MM.1S (cell line): Measurements from ENCODE around the gene WHRN.

Experiments
- DNase-seq: peaks from one replicate; pipeline ENCODE4 v3.0.0-alpha.2; 2015
- H2AFZ ChIP-seq: fragments of 300-600 bp; sonication (generic); 2 replicates; pipeline ENCODE4 v1.6.0; 2016; ENCODE audit warnings: antibody characterized with exemption, low read length
- H3F3A ChIP-seq: fragments of 300-600 bp; sonication (generic); 2 replicates; pipeline ENCODE4 v1.6.1; 2016; ENCODE audit warnings: mild to moderate bottlenecking, antibody characterized with exemption, low read length, moderate library complexity, mixed read lengths; ENCODE audit not compliant: insufficient read depth
- H3K27ac ChIP-seq: fragments of 300-600 bp; sonication (generic); 2 replicates; pipeline ENCODE4 v1.5.1; 2016; ENCODE audit warnings: mild to moderate bottlenecking, low read length
- H3K27me3 ChIP-seq: fragments of 300-600 bp; sonication (generic); replicated peaks from 2 replicates; pipeline ENCODE4 v1.6.0; 2016; ENCODE audit warnings: low read length; ENCODE audit not compliant: insufficient read depth
- H3K36me3 ChIP-seq: fragments of 300-600 bp; sonication (generic); replicated peaks from 2 replicates; pipeline ENCODE4 v1.6.1; 2016; ENCODE audit warnings: mild to moderate bottlenecking, low read length, mixed read lengths; ENCODE audit not compliant: insufficient read depth
- H3K4me1 ChIP-seq: fragments of 300-600 bp; sonication (generic); 2 replicates; pipeline ENCODE4 v1.6.1; 2016; ENCODE audit warnings: low read length, mixed read lengths
- H3K4me2 ChIP-seq: fragments of 300-600 bp; sonication (generic); 2 replicates; pipeline ENCODE4 v1.6.0; 2016; ENCODE audit warnings: low read depth, low read length
- H3K4me3 ChIP-seq: fragments of 300-600 bp; sonication (generic); 2 replicates; pipeline ENCODE4 v1.5.1; 2016; ENCODE audit warnings: low read length, mixed read lengths
- H3K79me2 ChIP-seq: fragments of 300-600 bp; sonication (generic); 2 replicates; pipeline ENCODE4 v1.6.1; 2016; ENCODE audit warnings: mixed run types, low read length, mixed read lengths
- H3K9ac ChIP-seq: fragments of 300-600 bp; sonication (generic); 2 replicates; pipeline ENCODE4 v1.6.1; 2016; ENCODE audit warnings: low read length, mixed read lengths
- H3K9me2 ChIP-seq: fragments of 300-600 bp; sonication (generic); replicated peaks from 2 replicates; pipeline ENCODE4 v1.6.1; 2016; ENCODE audit warnings: mild to moderate bottlenecking, low read length, mixed read lengths; ENCODE audit not compliant: insufficient read depth
- H3K9me3 ChIP-seq: fragments of 300-600 bp; sonication (generic); replicated peaks from 2 replicates; pipeline ENCODE4 v1.6.1; 2016; ENCODE audit warnings: mild to moderate bottlenecking, low read length, mixed read lengths; ENCODE audit not compliant: insufficient read depth
- H4K20me1 ChIP-seq: fragments of 300-600 bp; sonication (generic); 2 replicates; pipeline ENCODE4 v1.6.1; 2016; ENCODE audit warnings: mild to moderate bottlenecking, low read length, moderate library complexity, mixed read lengths; ENCODE audit not compliant: insufficient read depth
- CTCF ChIP-seq: fragments of 300-600 bp; sonication (generic); IDR thresholded peaks from 2 replicates; pipeline ENCODE4 v1.5.1; 2016; ENCODE audit warnings: antibody characterized with exemption, low read length, mixed read lengths
- EZH2 ChIP-seq: fragments of 300-600 bp; sonication (generic); optimal IDR thresholded peaks from 2 replicates; pipeline ENCODE3; 2017; ENCODE audit warnings: low read depth, mild to moderate bottlenecking, antibody characterized with exemption, low read length, mixed read lengths
- EZH2phosphoT487 ChIP-seq: fragments of 300-600 bp; sonication (generic); IDR thresholded peaks from 2 replicates; pipeline ENCODE4 v1.6.1; 2018; ENCODE audit warnings: antibody characterized with exemption, low read length

Gene WHRN

GRCh38 chr9:114385397-114386181 lies 119.7 kb downstream of the WHRN start:
- Histone ChIP-seq H4K20me1 (no peaks in the 10 kb centered on the region), H3F3A (peaks cover 37% of the 10 kb centered on the region), H3K4me1 (peaks cover 47% of the 10 kb centered on the region), H3K79me2 (peaks cover 95% of the 10 kb centered on the region), H3K4me2 (peak overlapping the region; percentile 85), H3K36me3 (0 out of 2 replicates have a peak, but pooled peaks cover 3% of the 10 kb centered on the region), H3K4me3 (peak overlapping the region; percentile 88), H3K9me3 (no peaks in the 10 kb centered on the region), H3K27me3 (no peaks in the 10 kb centered on the region), H3K27ac (peak overlapping the region; percentile 96), H3K9me2 (no peaks in the 10 kb centered on the region), H2AFZ (no peak overlapping the region), H3K9ac (peak overlapping the region; percentile 99)
- peak; percentile 98 for DNase-seq
- TF ChIP-seq EZH2phosphoT487 (no peak), EZH2 (no peak), CTCF (no peak)

- Histone ChIP-seq H4K20me1 (no peaks in the 10 kb centered on the region), H3K9me3 (no peaks in the 10 kb centered on the region), H3K4me1 (peaks cover 47% of the 10 kb centered on the region), H3K79me2 (peaks cover 95% of the 10 kb centered on the region), H3F3A (peaks cover 37% of the 10 kb centered on the region), H3K9ac (peak overlapping the region; percentile 76), H2AFZ (no peak overlapping the region), H3K27me3 (no peaks in the 10 kb centered on the region), H3K27ac (peak overlapping the region; percentile 96), H3K4me3 (peak overlapping the region; percentile 34), H3K36me3 (peaks cover 3% of the 10 kb centered on the region; the same call in 1 of the 2 replicates), H3K4me2 (peak overlapping the region; percentile 64), H3K9me2 (no peaks in the 10 kb centered on the region)
- peak; percentile 29 for DNase-seq
- TF ChIP-seq CTCF (no peak), EZH2phosphoT487 (no peak), EZH2 (no peak)
These were observed 120.4 kb downstream of the WHRN start for GRCh38 chr9:114384836-114385396.

- no peak for TF ChIP-seq EZH2
- no peak for TF ChIP-seq EZH2phosphoT487
- no peak for TF ChIP-seq CTCF
- Histone ChIP-seq H2AFZ (no peak overlapping the region), H3K4me3 (peak overlapping the region; percentile 34; the same call in 1 of the 2 replicates), H3K79me2 (peaks cover 95% of the 10 kb centered on the region), H3K9me3 (no peaks in the 10 kb centered on the region), H3K9me2 (no peaks in the 10 kb centered on the region), H3F3A (peaks cover 37% of the 10 kb centered on the region), H3K27ac (peak overlapping the region; percentile 96; the same call in 1 of the 2 replicates), H4K20me1 (no peaks in the 10 kb centered on the region), H3K27me3 (no peaks in the 10 kb centered on the region), H3K4me1 (peaks cover 42% of the 10 kb centered on the region), H3K9ac (peak overlapping the region; percentile 76; the same call in 1 of the 2 replicates), H3K4me2 (peak overlapping the region; percentile 64), H3K36me3 (peaks cover 7% of the 10 kb centered on the region; the same call in 1 of the 2 replicates)
- no peak for DNase-seq
These were observed 120.9 kb downstream of the WHRN start for GRCh38 chr9:114384341-114384740.
